Fibroblast of peridontal ligament (primary cell): Measurements from ENCODE around the gene CCDC85C.

ENCODE experiments used
- DNase-seq: peaks from one replicate; pipeline ENCODE4 v3.0.0-alpha.2; 2010; ENCODE audit errors: extremely low read depth

Gene CCDC85C

DNA sequence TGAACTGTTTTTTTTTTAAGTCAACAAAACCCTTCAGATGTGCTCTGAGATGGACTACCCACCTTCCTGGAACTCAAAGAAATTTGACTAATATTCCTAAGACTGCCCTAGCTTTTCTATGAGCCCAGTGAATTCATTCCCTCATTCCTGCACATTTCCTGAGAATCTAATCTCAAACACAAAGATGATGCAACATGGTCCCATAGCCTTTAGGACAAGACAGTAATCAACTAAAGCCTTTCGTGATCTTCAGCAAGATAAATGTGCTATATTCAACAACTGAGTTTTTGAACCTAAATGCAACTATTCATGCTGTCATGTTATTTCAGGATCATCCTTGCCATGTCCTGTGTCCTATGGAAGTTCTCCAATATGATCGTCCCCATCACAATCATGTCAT is 128.3 kb downstream of the CCDC85C start:
- DNase-seq: no peak

DNA sequence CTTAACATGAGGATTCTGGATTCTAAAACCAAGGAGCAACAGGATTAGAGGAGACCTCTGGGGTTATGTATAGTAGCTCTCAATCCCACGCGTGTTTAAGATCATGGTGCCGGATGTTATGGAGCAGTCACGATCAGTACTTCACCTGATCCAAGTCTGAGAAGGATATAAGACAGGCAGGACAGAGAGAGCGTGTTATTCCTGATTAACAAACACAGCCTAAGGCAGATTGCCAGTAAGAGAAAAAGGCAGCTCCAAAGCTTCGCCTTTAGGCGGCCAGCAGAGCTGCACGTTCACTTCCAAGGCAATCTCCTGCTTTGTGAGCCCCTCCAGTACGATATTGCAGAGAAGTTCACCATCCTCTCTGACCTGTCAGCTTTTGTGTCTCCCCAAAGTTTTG is 128.8 kb downstream of the CCDC85C start:
- no peak for DNase-seq

DNA sequence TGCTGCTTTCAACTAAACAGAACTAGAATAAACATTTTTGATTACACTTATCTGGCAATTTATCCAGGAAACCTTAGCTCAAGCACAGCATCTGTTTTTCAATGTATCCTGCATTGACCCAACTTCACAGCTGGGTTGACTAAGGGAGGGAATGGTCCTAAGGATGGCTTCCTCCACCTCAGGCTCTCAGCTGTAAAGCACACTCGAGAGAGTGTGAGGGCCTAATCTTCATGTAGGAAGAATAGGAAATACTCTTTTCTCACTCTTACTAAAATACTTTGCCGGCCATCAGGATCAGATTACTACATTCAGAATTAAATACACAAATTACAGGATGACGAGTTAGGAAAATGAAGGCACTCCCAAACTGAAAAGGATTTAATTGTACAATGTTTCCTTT is 130.5 kb downstream of the CCDC85C start:
- peak; percentile 29 for DNase-seq

DNA sequence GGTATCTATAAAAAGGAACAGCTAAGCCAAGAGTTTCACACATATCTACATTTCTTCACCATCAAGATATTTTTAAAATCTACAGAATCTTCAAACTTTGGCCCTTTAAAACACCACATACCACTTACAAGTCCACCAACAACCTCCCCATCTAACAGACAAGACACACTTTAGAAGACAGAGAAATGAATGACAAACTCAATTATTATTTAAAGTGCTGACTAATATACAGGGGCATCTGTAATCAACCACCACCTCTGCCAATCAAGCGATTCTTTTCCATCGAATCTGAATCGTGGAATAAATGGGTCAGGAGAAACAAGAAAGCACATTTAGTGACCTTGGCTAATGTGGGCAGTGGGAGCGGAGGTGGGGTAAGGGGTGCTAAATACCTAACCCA is 131.1 kb downstream of the CCDC85C start:
- DNase-seq: peak; percentile 4

DNA sequence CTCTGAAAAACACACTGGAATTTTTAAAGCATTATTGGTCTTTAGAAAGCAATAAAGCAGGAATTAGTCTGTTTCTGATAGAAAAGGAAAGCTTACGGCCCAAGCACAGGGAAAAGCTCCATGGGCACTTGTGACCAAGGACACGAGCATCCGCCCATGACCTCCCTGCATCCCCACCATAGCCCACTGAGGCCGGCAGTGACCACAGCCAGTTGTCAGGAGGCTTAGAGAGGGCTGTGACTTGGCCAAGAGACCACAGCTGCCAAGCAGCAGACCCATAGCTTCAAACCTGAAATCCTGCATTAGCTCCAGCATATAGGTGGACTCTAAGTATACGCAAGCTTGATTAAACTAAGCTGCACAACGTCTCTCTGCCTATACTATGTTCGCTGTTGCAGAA is 132.3 kb downstream of the CCDC85C start:
- DNase-seq: no peak

DNA sequence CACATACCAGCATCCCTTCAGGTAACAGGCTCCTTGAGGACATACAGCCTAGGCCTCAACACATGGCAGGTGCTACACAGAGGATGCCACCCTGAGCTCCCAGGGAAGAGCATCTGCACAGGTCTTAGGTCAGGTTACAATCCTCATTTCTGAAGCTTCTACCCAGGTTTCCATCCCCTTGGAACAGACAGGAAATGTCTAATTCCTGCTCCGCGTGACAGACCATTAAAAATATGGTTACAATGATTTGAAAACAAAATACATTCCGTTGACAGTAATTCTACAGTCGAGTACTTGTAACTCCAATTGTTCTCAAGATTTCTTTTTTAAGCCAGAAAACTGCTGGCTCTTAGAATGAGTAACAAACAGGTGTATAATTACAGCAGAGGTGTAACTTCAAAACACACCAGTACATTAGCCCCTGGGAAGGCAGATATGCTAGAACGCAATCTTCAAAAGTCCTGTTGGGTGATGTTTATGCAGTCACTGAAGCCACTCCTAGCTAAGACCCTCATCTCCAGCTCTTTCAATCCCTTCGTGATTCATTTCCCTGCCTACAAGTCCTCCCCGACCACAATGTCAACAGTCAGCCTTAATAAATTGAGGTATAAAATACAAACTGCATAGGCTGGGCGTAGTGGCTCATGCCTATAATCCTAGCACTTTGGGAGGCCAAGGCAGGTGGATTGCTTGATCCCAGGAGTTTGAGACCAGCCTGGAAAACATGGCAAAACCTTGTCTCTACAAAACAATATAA is 135.0 kb downstream of the CCDC85C start:
- no peak for DNase-seq

DNA sequence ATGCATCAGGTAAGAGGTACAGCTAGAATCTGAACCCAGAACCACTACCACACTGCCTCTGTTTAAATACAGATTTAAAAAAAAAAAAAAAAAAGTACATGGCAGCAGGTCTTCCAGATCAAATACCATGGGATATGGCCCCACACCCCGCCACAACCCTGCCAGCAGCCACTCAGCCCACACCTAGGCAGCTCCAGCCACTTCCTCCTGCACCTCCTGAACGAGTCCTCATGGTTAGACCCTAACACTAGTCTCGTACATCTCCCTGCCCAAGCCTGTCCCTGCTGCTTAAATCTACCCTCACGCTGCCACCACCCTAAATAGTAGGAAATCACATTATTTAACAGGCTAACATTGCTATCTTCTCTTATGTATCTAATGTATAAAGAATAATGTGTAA is 135.9 kb downstream of the CCDC85C start:
- DNase-seq: no peak

DNA sequence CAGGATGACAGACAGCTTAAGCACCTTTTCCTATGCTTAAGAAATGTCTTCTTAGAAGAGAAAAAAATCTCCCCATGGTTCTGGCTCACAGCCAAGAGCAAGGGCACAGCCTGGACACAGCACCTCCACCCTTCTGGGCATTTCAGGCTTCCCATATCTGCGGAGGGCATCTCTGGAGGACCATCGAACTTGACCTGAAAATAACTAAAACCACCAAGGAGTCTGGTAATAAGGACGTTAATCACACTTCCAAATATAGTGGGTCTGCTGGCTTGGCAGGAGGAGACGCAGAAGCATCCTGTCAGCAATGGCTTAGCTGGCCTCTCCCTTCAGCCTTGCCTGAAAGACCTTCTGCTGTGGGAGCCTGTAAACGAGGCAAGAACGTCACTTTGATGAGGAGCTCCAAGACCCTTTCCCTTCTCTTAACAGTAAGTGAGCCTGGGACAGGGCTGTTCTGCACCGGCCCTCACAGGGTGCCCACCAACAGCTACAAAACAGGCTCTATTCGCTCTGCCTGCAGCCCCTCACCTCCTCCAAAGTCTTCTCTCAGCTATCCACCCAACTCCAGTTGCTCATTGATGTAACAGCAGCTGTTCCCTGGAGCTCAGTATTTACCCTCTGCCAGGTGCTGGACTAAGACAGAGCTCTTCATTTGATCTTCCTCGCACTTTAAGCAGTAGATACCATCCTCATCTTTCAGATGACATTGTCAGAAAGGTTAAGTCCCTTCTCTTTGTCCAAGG is 136.5 kb downstream of the CCDC85C start:
- DNase-seq: no peak

DNA sequence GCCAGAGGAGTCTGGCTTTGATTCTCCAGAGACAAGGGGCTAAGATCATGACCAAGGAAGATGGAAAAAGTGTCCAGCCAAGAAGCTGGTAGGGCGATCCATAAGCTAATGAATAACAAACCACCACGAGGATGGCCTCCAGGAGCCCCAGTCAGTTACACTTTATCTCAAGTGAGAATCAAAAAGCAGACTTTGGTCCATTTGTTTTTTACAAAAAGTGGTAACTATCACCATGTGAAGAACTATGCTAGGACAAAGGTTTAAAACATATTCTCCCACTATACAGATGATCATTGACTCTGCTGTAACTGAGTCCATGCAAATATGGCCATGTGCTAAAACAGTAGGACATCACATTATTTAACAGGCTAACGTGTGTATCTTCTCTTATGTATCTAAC is 137.2 kb downstream of the CCDC85C start:
- DNase-seq: no peak

DNA sequence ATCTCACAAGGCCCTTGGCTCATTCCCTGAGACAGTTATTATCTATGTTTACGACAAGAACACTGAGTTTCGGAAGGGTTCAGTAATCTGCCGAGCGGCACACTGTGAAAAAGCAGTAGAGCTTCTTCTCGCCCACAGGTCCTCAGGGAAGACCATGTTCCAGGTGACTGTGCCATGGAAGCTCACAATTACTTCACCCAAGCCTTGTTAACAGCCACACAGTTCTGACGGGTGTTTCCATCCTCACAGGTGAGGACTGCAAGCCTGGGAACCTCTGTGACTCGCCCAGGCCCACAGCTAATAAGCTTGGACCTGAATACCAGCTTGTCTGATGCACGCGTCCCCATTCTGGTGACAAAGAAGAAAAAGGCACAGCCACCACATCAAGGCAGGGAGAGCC is 138.7 kb downstream of the CCDC85C start:
- no peak for DNase-seq

DNA sequence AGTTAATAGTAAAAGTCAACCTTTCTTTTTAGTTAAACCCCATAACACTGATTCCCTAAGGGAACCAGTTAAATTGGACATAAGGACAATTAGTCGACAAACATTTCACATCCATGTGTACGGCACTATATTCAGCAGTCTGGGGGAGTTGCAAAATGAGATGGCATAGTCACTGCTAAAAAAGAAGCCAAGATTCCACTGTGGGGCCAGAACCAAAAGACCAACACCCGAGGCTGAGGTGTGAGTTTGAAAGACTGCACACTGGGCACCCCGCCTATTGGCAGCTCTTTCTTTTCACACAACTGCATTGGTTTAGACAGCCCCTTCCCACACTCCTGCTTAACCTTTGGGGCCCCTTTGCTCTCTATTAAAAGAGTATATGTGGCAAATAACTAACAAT is 140.0 kb downstream of the CCDC85C start:
- no peak for DNase-seq

DNA sequence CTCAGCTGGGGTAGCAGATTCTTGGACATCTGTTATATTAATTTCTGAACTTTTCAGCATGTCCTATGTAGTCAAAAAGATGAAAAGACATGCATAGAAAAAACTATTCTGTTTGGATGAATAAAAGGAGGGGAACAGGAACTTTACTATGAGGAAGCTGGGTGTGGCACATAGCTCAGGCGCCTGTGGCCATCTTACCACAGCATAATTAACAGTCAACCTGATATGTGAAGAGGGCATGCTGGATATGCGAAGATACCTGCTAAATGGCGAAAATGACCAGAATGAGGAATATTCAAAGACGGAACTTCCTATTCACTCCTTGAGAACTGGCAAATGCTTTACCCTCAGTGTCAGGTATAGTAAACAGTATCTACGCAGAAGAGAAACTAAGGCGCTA is 141.8 kb downstream of the CCDC85C start:
- DNase-seq: no peak

DNA sequence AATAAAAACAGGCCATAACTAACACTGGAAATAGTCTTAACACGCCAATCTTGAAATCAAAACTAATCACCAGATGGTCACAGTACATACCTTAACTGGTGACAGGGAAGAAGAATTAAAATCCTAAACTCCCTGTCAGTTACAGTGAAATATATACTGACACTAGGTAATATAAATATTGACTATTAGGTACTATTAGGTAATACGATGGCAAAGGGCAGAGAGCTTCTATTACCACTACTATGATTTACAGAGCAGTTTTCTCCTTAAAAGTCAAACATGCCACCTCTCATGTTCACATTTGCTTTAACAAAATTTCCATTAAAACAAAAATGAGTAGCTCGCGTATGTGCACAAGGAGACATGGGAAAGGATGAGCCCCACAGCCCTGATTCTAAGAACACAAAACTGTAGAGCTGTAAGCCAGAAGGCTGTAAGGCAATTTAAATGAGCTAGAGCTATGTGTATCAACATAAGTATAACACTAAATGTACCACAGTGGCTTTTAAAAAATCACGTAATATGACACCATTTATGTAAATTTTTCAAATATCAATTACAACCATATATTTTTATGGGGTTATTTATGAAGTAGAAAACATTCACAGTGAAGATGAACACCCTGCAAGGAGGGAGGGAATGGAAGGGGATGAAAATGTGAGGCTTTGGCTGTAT is 142.5 kb downstream of the CCDC85C start:
- DNase-seq: no peak

DNA sequence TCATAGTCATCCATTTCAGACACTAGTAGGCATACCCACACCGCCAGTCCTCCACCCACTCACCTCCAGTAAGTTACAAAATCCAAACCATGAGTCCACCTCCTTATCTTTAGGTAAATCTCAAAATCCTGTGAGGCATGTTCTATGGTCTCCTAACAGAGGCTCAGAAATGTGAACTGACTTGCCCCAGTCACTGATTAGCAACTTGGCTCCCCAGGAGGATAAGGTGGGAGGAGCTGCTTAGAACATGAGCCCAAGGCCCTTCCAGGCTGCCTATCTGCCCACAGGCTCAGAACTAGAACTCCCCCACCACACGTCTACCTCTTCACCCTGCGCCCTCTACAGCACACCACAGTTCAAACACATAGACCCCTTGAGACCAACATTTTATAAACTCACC is 143.2 kb downstream of the CCDC85C start:
- no peak for DNase-seq

DNA sequence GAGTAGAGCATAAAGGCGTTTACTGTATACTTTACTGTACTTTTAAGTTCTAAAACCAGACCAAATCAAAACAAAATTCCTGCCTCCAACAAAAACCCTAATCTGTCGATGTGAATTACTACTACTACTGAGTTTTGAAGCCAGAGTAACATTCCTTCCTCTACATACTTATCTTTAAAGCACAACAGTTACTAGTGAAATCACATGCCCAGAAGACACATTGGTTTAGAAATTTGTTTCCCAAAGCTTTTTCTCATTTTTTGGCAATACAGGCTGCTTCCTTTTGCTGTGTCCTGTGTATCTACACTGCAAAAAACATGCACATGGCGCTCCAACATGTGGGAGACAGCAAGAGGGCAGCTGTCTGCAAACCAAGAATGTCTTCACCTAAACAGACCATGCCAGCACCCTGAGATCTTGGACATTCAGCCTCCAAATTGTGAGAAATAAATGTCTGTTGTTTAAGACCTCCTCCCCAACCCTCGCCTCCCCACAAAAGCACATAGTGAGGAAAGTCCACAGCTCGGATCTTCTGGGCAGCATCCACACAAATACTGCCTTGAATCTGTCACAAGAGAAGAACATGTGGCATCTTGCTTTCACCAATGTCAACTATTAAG is 144.4 kb downstream of the CCDC85C start:
- DNase-seq: peak; percentile 7

DNA sequence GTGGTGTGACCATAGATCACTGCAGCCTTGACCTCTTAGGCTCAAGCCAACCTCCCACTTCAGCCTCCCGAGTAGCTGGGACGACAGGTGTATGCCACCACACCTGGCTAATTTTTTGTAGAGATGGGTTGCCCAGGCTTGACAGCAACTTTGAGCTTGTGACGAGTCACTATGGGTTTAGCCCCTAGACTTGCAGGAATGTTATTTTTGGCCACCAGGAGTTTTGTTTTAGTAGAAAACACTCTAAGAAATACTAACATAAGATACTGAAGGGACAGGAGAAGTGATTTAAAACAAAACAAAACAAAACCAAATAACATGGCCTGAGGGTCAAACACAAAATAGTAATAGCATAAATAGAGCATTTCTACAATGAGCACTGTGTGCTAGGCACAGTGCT is 149.8 kb downstream of the CCDC85C start:
- no peak for DNase-seq

DNA sequence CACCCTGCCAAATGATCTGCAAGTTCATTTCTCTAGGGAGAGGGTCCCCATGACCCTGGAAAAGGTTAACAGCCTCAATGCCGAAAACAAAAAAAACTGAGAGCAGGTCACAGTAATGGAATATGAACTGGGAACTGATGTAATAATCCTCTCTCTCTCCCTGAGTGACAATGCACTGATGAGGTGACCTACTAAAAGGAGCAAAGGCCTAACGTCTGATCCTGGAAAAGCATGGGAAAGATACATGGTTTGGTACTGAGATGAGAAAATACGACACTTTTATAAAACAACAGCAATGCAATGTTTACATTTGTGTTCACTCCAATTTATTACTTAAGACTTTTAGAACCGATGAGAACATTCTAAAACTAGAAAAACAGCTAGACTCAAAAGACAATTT is 151.0 kb downstream of the CCDC85C start:
- no peak for DNase-seq

DNA sequence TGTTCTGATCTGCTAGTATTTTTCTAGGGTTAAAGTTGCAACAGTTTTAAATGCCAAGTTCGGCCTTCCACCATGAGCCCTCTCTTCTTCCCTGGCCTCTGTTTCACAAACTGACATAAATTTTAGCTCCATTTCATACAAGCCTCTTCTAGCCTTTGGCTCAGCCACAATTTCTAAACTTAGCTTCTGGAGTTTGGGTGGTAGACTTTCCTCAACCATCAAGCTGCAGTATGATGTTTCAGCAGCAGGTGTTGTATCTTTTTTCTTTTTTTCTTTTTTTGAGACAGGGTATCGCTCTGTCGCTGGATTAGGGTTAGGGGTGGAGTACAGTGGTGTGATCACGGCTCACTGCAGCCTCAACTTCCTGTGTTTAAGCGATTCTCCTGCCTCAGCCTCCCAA is 152.8 kb downstream of the CCDC85C start:
- no peak for DNase-seq

DNA sequence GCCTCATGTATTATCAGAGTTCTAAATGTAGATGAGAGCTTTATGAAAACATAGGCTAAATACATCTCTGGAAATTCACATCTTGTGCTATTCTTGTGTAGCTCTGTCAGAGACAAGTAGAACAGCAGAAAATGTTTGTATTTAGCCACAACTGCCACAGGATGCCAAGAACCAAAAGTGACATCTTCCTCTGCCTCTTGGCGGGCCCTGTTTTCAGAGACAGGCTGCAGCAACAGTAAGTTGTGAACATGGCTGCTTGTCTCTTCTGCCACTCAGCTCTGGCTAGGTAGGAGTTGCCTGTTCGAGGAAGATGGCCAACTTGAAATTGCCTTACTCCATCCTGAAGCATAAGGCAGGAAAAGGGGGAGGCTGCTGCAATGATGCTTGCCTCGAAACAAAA is 153.7 kb downstream of the CCDC85C start:
- no peak for DNase-seq
